RWPE2 (cell line): ENCODE results near the gene SCLY.

Source experiments
- ATAC-seq: fragments of 200-7000 bp; cut with Tn5 transposase; 3 replicates; pipeline ENCODE4 v1.9.1; 2021; ENCODE audit warnings: low read depth
- DNase-seq: peaks from one replicate; pipeline ENCODE4 v3.0.0-alpha.2; 2020; ENCODE audit warnings: low spot score
- H3K27ac ChIP-seq: fragments of 450-650 bp; 2 replicates; pipeline ENCODE4 v1.5.1; 2017; ENCODE audit warnings: mild to moderate bottlenecking; ENCODE audit not compliant: poor library complexity, severe bottlenecking
- H3K27me3 ChIP-seq: fragments of 250-450 bp; sonication (Bioruptor Pico); 2 replicates; pipeline ENCODE4 v1.5.1; 2021; ENCODE audit warnings: mild to moderate bottlenecking, moderate library complexity; ENCODE audit not compliant: insufficient read depth, poor library complexity, severe bottlenecking
- H3K36me3 ChIP-seq: fragments of 250-450 bp; sonication (Bioruptor Pico); 2 replicates; pipeline ENCODE4 v1.5.1; 2020; ENCODE audit warnings: low read depth, mild to moderate bottlenecking, moderate library complexity
- H3K4me1 ChIP-seq: fragments of 250-450 bp; sonication (Bioruptor Pico); 2 replicates; pipeline ENCODE4 v1.5.1; 2021; ENCODE audit warnings: mild to moderate bottlenecking, moderate library complexity; ENCODE audit not compliant: insufficient read depth, poor library complexity, severe bottlenecking
- H3K4me3 ChIP-seq: fragments of 250-450 bp; sonication (Bioruptor Pico); 2 replicates; pipeline ENCODE4 v1.5.1; 2021; ENCODE audit warnings: mild to moderate bottlenecking, moderate library complexity; ENCODE audit not compliant: severe bottlenecking
- H3K9me3 ChIP-seq: fragments of 250-450 bp; sonication (Bioruptor Pico); 2 replicates; pipeline ENCODE4 v1.5.1; 2021; ENCODE audit warnings: mild to moderate bottlenecking, moderate library complexity; ENCODE audit not compliant: severe bottlenecking
- CTCF ChIP-seq: fragments of 450-650 bp; IDR thresholded peaks from one replicate; pipeline ENCODE4 v1.5.1; 2017; ENCODE audit warnings: mild to moderate bottlenecking, moderate library complexity; ENCODE audit not compliant: poor library complexity, severe bottlenecking

SCLY gene

DNA sequence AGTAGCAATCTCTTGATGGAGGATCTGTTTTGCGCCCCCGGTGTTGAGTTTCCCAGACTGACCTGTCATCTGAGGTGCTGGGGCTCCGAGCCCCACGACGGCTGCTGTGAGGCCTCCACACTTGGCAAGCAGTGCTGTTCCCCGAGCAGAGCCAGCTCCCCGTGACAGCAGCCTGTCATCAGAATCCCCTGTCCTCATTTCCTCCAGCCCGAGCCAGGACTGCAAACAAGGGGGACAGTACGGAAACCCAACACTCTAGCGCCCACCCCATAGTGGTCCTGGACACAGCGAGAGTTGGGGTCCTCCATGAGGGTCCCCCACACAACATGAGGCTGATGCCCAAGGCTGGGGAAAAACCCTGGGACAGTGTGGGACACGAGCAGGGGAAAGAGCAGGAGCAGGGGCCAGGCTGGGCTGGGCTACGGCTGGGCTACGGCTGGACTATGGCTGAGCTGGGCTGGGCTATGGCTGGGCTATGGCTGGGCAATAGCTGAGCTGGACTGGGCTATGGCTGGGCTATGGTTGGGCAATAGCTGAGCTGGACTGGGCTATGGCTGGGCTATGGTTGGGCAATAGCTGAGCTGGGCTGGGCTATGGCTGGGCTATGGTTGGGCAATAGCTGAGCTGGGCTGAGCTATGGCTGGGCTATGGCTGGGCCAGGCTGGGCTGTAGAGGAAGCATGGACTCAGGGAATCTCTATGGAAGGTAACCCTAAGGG lies 76.2 kb downstream of the SCLY start:
- peaks cover 10% of the 10 kb centered on the region for H3K4me1 ChIP-seq

GRCh38 chr2:238137885-238138284 lies 77.1 kb downstream of the SCLY start:
- ATAC-seq (no peak), DNase-seq (no peak)
- Histone ChIP-seq H3K9me3 (no peaks in the 10 kb centered on the region), H3K27me3 (no peaks in the 10 kb centered on the region), H3K4me1 (peaks cover 17% of the 10 kb centered on the region), H3K4me3 (no peak overlapping the region), H3K36me3 (no peaks in the 10 kb centered on the region), H3K27ac (no peak overlapping the region)
- no peak for TF ChIP-seq CTCF

More for the DNA sequence above, 76.2 kb downstream of the SCLY start:
- Histone ChIP-seq H3K36me3 (no peaks in the 10 kb centered on the region), H3K4me3 (no peak overlapping the region), H3K27ac (no peak overlapping the region), H3K27me3 (no peaks in the 10 kb centered on the region), H3K9me3 (no peaks in the 10 kb centered on the region)
- no peak for TF ChIP-seq CTCF
- DNase-seq (no peak), ATAC-seq (peak; percentile 28; the same call in 2 of the 3 replicates)

- no peaks in the 10 kb centered on the region for H3K9me3 ChIP-seq
- no peak within 1 kb of the TSS for H3K27ac ChIP-seq
- peaks cover 24% of the 10 kb centered on the region for H3K4me1 ChIP-seq
- ATAC-seq (no peak), DNase-seq (no peak)
- no peak within 1 kb of the TSS for H3K4me3 ChIP-seq
- no peaks in the 10 kb centered on the region for H3K36me3 ChIP-seq
- TF ChIP-seq CTCF: no peak
- no peaks in the 10 kb centered on the region for H3K27me3 ChIP-seq
Measured at GRCh38 chr2:238138331-238139195, 77.8 kb downstream of the SCLY start, which contains the start of gene KLHL30. Gene KLHL30 (plus strand): TSS chr2:238138668. CDS start chr2:238140755, 2,087 bp downstream.

GRCh38 chr2:238139196-238140039 lies 78.6 kb downstream of the SCLY start:
- no peaks in the 10 kb centered on the region for H3K9me3 ChIP-seq
- H3K4me3 ChIP-seq: no peak overlapping the region
- no peak for DNase-seq
- H3K27ac ChIP-seq: no peak overlapping the region
- no peaks in the 10 kb centered on the region for H3K27me3 ChIP-seq
- H3K36me3 ChIP-seq: no peaks in the 10 kb centered on the region
- TF ChIP-seq CTCF: peak; percentile 33
- no peak for ATAC-seq
- peaks cover 28% of the 10 kb centered on the region for H3K4me1 ChIP-seq
